Measurements from ENCODE around the gene RTN4R.

RTN4R gene

DNA sequence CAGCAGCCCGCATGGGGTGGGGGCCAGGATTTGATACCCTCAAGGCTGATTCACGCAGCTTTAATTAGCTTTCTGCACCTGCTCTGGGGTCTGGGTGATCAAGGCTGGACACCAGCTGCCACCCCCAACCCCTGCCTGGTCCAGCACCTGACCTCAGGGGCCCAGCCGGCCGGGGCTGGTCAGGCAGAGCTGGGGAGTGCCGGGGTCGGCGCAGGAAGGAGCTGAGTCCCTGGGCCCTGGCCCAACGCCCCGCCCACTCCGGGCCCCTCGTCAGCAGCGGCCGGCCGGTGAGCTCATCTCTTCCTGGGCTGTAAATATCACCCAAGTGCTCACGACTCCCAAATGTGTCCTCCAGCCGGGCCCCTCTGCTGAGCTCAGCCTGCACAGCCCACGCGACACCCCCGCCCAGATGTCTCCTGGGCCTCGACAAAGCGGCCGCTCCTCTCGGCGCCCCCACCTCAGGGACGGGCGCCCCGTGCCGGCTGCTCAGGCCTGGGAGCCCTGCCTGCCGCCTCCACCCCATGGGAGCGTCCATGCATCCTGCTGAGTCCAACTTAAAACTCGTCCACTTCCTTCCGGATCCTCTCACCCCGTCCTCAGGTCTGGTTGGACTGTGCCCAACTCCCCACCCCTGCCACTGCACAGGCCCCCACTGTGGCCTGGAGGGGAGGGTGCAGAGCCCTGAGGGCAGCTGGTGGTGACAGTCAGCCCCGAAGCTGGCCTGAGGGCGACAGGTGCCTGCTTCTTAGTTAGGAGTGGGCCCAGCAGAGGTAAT, 29.0 kb downstream of the RTN4R start:
- Histone ChIP-seq H3K27ac (ENCODE audit: low read depth, low read length) (no peak overlapping the region), H3K27me3 (ENCODE audit: control insufficient read depth, low read length) (no peaks in the 10 kb centered on the region)
- TF ChIP-seq, protein P1, sequence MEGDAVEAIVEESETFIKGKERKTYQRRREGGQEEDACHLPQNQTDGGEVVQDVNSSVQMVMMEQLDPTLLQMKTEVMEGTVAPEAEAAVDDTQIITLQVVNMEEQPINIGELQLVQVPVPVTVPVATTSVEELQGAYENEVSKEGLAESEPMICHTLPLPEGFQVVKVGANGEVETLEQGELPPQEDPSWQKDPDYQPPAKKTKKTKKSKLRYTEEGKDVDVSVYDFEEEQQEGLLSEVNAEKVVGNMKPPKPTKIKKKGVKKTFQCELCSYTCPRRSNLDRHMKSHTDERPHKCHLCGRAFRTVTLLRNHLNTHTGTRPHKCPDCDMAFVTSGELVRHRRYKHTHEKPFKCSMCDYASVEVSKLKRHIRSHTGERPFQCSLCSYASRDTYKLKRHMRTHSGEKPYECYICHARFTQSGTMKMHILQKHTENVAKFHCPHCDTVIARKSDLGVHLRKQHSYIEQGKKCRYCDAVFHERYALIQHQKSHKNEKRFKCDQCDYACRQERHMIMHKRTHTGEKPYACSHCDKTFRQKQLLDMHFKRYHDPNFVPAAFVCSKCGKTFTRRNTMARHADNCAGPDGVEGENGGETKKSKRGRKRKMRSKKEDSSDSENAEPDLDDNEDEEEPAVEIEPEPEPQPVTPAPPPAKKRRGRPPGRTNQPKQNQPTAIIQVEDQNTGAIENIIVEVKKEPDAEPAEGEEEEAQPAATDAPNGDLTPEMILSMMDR (IDR thresholded peaks at IDR 0.05; ENCODE audit: low read depth, low read length, poor library complexity, severe bottlenecking), result peak; percentile 7
- TF ChIP-seq EZH2phosphoT487 (IDR thresholded peaks at IDR 0.05; ENCODE audit: borderline replicate concordance, low read length), result no peak

DNA sequence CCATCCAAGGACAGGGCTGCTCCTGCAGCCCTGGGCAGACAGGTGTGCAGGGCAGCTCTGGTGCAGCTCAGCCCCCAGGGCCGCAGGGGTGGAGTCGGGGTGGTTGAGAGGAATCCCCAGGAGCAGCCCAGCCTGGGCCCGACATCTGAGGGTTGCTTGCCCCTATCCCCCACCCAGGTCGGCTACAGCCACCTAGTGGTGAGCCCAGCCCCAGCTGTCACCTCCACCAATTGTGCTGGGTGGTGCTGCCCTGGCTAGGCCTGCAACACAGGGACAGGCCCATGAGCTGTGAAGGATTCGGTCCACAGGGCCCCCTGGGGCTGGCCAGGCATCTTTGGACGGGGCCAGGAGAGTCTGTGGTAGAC, 29.6 kb downstream of the RTN4R start:
- no peaks in the 10 kb centered on the region for H4K20me1 ChIP-seq (ENCODE audit: control insufficient read depth, insufficient read depth, low read depth, low read length)
- H3K36me3 ChIP-seq (ENCODE audit: control insufficient read depth, low read length), result no peaks in the 10 kb centered on the region
- H3F3A ChIP-seq (ENCODE audit: control insufficient read depth, insufficient read depth), result no peaks in the 10 kb centered on the region
- no peaks in the 10 kb centered on the region for H3K79me2 ChIP-seq (ENCODE audit: control insufficient read depth, low read length)
- H3K4me1 ChIP-seq (ENCODE audit: control insufficient read depth, low read length), result peaks cover 23% of the 10 kb centered on the region
- no peak overlapping the region for H3K4me3 ChIP-seq (ENCODE audit: low read length)
- no peaks in the 10 kb centered on the region for H3K9me2 ChIP-seq (replicated peaks; ENCODE audit: control insufficient read depth, low read length)
- H3K4me2 ChIP-seq (ENCODE audit: low read length), result peak overlapping the region; percentile 36; the same call in 1 of the 2 replicates
- no peaks in the 10 kb centered on the region for H3K9me3 ChIP-seq (ENCODE audit: control insufficient read depth, insufficient read depth, low read length)
- TF ChIP-seq, protein P1 (IDR thresholded peaks at IDR 0.05; ENCODE audit: low read depth, low read length, poor library complexity, severe bottlenecking), result peak; percentile 74
- no peak for TF ChIP-seq EZH2phosphoT487 (IDR thresholded peaks at IDR 0.05; ENCODE audit: borderline replicate concordance, low read length)
- no peaks in the 10 kb centered on the region for H3K27me3 ChIP-seq (ENCODE audit: control insufficient read depth, low read length)
- H3K27ac ChIP-seq (ENCODE audit: low read depth, low read length), result no peak overlapping the region

More for the DNA sequence above, 29.0 kb downstream of the RTN4R start:
- H3K4me2 ChIP-seq (ENCODE audit: low read length), result peak overlapping the region; percentile 36
- H3K4me1 ChIP-seq (ENCODE audit: control insufficient read depth, low read length), result peaks cover 29% of the 10 kb centered on the region
- H3K9me2 ChIP-seq (replicated peaks; ENCODE audit: control insufficient read depth, low read length), result no peaks in the 10 kb centered on the region
- H3F3A ChIP-seq (ENCODE audit: control insufficient read depth, insufficient read depth), result no peaks in the 10 kb centered on the region
- no peaks in the 10 kb centered on the region for H3K9me3 ChIP-seq (ENCODE audit: control insufficient read depth, insufficient read depth, low read length)
- no peaks in the 10 kb centered on the region for H4K20me1 ChIP-seq (ENCODE audit: control insufficient read depth, insufficient read depth, low read depth, low read length)
- no peaks in the 10 kb centered on the region for H3K79me2 ChIP-seq (ENCODE audit: control insufficient read depth, low read length)
- H3K36me3 ChIP-seq (ENCODE audit: control insufficient read depth, low read length), result no peaks in the 10 kb centered on the region
- no peak overlapping the region for H3K4me3 ChIP-seq (ENCODE audit: low read length)

DNA sequence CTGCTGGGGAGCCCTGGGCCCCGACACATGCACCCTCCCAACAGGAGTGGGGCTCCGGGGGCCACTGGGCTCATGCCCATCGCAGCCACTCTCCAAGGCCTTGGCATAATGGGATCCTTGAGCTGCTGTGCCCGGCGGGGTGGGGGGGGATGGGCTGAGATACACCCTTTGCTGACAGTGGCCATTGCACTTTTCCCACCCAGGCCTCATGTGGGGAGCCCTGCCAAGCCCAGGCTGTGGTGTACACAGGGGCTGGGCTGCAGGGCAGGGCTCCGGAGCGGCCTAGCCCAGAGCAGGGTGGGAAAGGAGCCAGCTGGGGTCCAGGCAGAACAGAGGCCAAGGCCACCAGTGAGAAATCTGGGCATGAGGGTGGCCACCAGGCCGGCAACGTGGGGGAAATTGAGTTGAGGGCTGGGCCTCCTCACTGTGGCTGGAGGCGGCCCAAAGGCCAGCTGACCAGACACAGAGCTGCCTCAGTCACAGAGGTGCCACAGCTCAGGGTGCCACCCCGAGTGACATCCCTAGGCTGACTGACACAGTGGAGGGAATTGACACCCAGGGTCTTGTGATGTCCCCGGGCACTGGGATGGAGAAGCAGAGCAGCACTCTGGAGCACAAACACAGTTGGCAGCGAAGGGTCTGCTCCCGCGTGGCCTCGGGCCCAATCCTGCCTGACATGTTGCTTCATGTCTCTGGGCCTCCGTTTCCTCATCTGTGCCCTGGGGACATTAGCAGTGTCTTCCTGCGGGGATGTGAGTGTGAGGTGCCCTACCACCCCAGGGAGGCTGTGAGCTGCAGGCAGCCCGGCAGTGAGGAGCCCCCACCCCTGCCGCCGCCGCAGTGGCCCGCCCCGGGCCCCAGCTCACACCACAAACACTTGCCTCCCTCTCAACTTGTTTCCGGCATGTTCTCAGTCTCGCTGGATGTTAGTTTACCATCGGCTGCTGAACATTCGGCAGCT, 30.4 kb downstream of the RTN4R start:
- H3K4me2 ChIP-seq (ENCODE audit: low read length), result no peak overlapping the region
- H3K27ac ChIP-seq (ENCODE audit: low read depth, low read length), result no peak overlapping the region
- H3F3A ChIP-seq (ENCODE audit: control insufficient read depth, insufficient read depth), result no peaks in the 10 kb centered on the region
- no peaks in the 10 kb centered on the region for H3K27me3 ChIP-seq (ENCODE audit: control insufficient read depth, low read length)
- H3K79me2 ChIP-seq (ENCODE audit: control insufficient read depth, low read length), result no peaks in the 10 kb centered on the region
- no peak for TF ChIP-seq EZH2phosphoT487 (IDR thresholded peaks at IDR 0.05; ENCODE audit: borderline replicate concordance, low read length)
- TF ChIP-seq, protein P1 (IDR thresholded peaks at IDR 0.05; ENCODE audit: low read depth, low read length, poor library complexity, severe bottlenecking), result no peak
- H3K36me3 ChIP-seq (ENCODE audit: control insufficient read depth, low read length), result no peaks in the 10 kb centered on the region
- peaks cover 16% of the 10 kb centered on the region for H3K4me1 ChIP-seq (ENCODE audit: control insufficient read depth, low read length)
- H3K9me3 ChIP-seq (ENCODE audit: control insufficient read depth, insufficient read depth, low read length), result no peaks in the 10 kb centered on the region
- H4K20me1 ChIP-seq (ENCODE audit: control insufficient read depth, insufficient read depth, low read depth, low read length), result no peaks in the 10 kb centered on the region
- H3K4me3 ChIP-seq (ENCODE audit: low read length), result no peak overlapping the region
- no peaks in the 10 kb centered on the region for H3K9me2 ChIP-seq (replicated peaks; ENCODE audit: control insufficient read depth, low read length)

Data from DOHH2 (cell line).